HG02973 (cell line): ENCODE measurements around the gene RGS18.
A peak's percentile ranks its signal among the peaks of the same experiment; 100 is the strongest.
"Not testable (repeated sequence)": the region's sequence is repeated elsewhere in the genome, so short reads cannot be mapped to it uniquely, and the experiment has no call there.

Source experiments
- ATAC-seq: cut with Tn5 transposase; IDR thresholded peaks from one replicate; pipeline ENCODE4 v1.9.1; 2021; ENCODE audit warnings: moderate library complexity; ENCODE audit not compliant: unreplicated experiment

The RGS18 gene

GRCh38 chr1:192158181-192158580 lies at the start of gene RGS18:
Gene RGS18 (plus strand): TSS chr1:192158462. CDS start chr1:192158638, 176 bp downstream.
- ATAC-seq = peak; percentile 89

GRCh38 chr1:192109576-192109975 lies 48.7 kb upstream of the RGS18 start:
- ATAC-seq = no peak

GRCh38 chr1:192115000-192115399 lies 43.3 kb upstream of the RGS18 start:
- no peak for ATAC-seq

- no peak for ATAC-seq
Observed at GRCh38 chr1:192118881-192119405, 39.3 kb upstream of the RGS18 start.

GRCh38 chr1:192119701-192120100 lies 38.6 kb upstream of the RGS18 start:
- ATAC-seq = no peak

- no peak for ATAC-seq
Observed at GRCh38 chr1:192122668-192123067, 35.6 kb upstream of the RGS18 start.

GRCh38 chr1:192123212-192123611 lies 35.0 kb upstream of the RGS18 start:
- no peak for ATAC-seq

- ATAC-seq = no peak
Observed at GRCh38 chr1:192126030-192126619, 32.1 kb upstream of the RGS18 start.

- ATAC-seq = no peak
Observed at GRCh38 chr1:192130175-192130574, 28.1 kb upstream of the RGS18 start.

- not testable (repeated sequence) for ATAC-seq
Observed at GRCh38 chr1:192130865-192131264, 27.4 kb upstream of the RGS18 start.

GRCh38 chr1:192131914-192132313 lies 26.3 kb upstream of the RGS18 start:
- no peak for ATAC-seq

- no peak for ATAC-seq
Observed at GRCh38 chr1:192133350-192133926, 24.8 kb upstream of the RGS18 start.

GRCh38 chr1:192140382-192140781 lies 17.9 kb upstream of the RGS18 start:
- no peak for ATAC-seq

GRCh38 chr1:192147221-192147620 lies 11.0 kb upstream of the RGS18 start:
- ATAC-seq = no peak

GRCh38 chr1:192147696-192148095 lies 10.6 kb upstream of the RGS18 start:
- no peak for ATAC-seq

GRCh38 chr1:192151176-192151575 lies 7.1 kb upstream of the RGS18 start:
- no peak for ATAC-seq

- no peak for ATAC-seq
Observed at GRCh38 chr1:192153276-192153675, 5.0 kb upstream of the RGS18 start.

- no peak for ATAC-seq
Observed at GRCh38 chr1:192157067-192157466, 1.2 kb upstream of the RGS18 start.

- ATAC-seq = no peak
Observed at GRCh38 chr1:192159014-192159413, 752 bp downstream of the RGS18 start.

GRCh38 chr1:192159781-192160180 lies 1.5 kb downstream of the RGS18 start:
- no peak for ATAC-seq

- ATAC-seq = no peak
Observed at GRCh38 chr1:192160196-192160595, 1.9 kb downstream of the RGS18 start.

- no peak for ATAC-seq
Observed at GRCh38 chr1:192161976-192162375, 3.7 kb downstream of the RGS18 start.

GRCh38 chr1:192162376-192162775 lies 4.1 kb downstream of the RGS18 start:
- no peak for ATAC-seq
